HEK293 (cell line): Measurements from ENCODE around the gene SNRPF.

ENCODE experiments used
- CTCF ChIA-PET: fragments of 350-600 bp; formaldehyde crosslinking; extraction: SDS; loops from one replicate; lab custom pipeline; 2021; ENCODE audit warnings: antibody characterized with exemption; lab: Yijun Ruan, JAX
- POLR2A ChIA-PET: fragments of 300-600 bp; formaldehyde crosslinking; extraction: SDS; loops from one replicate; lab custom pipeline; 2020; ENCODE audit warnings: antibody characterized with exemption, inconsistent platforms; lab: Yijun Ruan, JAX
- H3K27ac ChIP-seq: fragments of 200-500 bp; sonication (Bioruptor generic); 2 replicates; pipeline ENCODE4 v1.5.1; 2014; ENCODE audit warnings: low read depth, low read length, control low read depth, inconsistent platforms; ENCODE audit errors: extremely low read depth
- H3K36me3 ChIP-seq, 2 experiments: fragments of 200-500 bp in 1 of 2; sonication (Bioruptor generic) in 1 of 2; 1 replicate in 1 of 2; 2 replicates in 1 of 2; pipeline ENCODE4 v1.5.1; 2014 to 2017; ENCODE audit warnings: inconsistent platforms in 2 of 2, low read length in 2 of 2; ENCODE audit not compliant: control insufficient read depth in 2 of 2, insufficient read depth in 1 of 2
- H3K4me1 ChIP-seq: fragments of 200-500 bp; sonication (Bioruptor generic); 2 replicates; pipeline ENCODE4 v1.5.1; 2014; ENCODE audit warnings: mild to moderate bottlenecking, low read length, inconsistent platforms; ENCODE audit not compliant: control insufficient read depth, insufficient read depth
- H3K4me3 ChIP-seq: 2 replicates; pipeline ENCODE4 v1.5.1; 2011; ENCODE audit warnings: low read depth, mild to moderate bottlenecking, control low read depth, low read length, moderate library complexity
- H3K9me3 ChIP-seq: fragments of 200-500 bp; sonication (Bioruptor generic); 2 replicates; pipeline ENCODE4 v1.5.1; 2014; ENCODE audit warnings: low read depth, low read length, inconsistent platforms; ENCODE audit not compliant: control insufficient read depth, insufficient read depth
- ATF2 ChIP-seq: fragments of 450-650 bp; formaldehyde crosslinking; IDR thresholded peaks from 2 replicates; pipeline ENCODE4 v1.5.1; 2016; ENCODE audit warnings: missing biosample characterization, missing genetic modification characterization, low read depth
- KLF17 ChIP-seq: fragments of 450-650 bp; formaldehyde crosslinking; IDR thresholded peaks from 2 replicates; pipeline ENCODE4 v1.5.1; 2016; ENCODE audit warnings: missing biosample characterization, missing genetic modification characterization
- PATZ1 ChIP-seq: fragments of 450-650 bp; formaldehyde crosslinking; IDR thresholded peaks from 2 replicates; pipeline ENCODE4 v1.5.1; 2016; ENCODE audit warnings: missing biosample characterization, missing genetic modification characterization
- REPIN1 ChIP-seq: fragments of 450-650 bp; formaldehyde crosslinking; IDR thresholded peaks from 2 replicates; pipeline ENCODE4 v1.5.1; 2017; ENCODE audit warnings: missing biosample characterization, missing genetic modification characterization, low read depth
- ZBTB21 ChIP-seq: fragments of 450-650 bp; formaldehyde crosslinking; IDR thresholded peaks from 2 replicates; pipeline ENCODE4 v1.5.1; 2017; ENCODE audit warnings: missing biosample characterization, missing genetic modification characterization
- ZBTB48 ChIP-seq: fragments of 450-650 bp; formaldehyde crosslinking; IDR thresholded peaks from 2 replicates; pipeline ENCODE4 v1.5.1; 2016; ENCODE audit warnings: missing biosample characterization, missing genetic modification characterization
- ZFP37 ChIP-seq: fragments of 450-650 bp; formaldehyde crosslinking; IDR thresholded peaks from 2 replicates; pipeline ENCODE4 v1.5.1; 2016; ENCODE audit warnings: missing biosample characterization, missing genetic modification characterization
- ZFP41 ChIP-seq: fragments of 450-650 bp; formaldehyde crosslinking; IDR thresholded peaks from 2 replicates; pipeline ENCODE4 v1.5.1; 2016; ENCODE audit warnings: missing biosample characterization, missing genetic modification characterization, borderline replicate concordance
- ZNF311 ChIP-seq: fragments of 450-650 bp; formaldehyde crosslinking; IDR thresholded peaks from 2 replicates; pipeline ENCODE4 v1.5.1; 2017; ENCODE audit warnings: missing biosample characterization, missing genetic modification characterization, borderline replicate concordance
- ZNF366 ChIP-seq: fragments of 450-650 bp; formaldehyde crosslinking; conservative IDR thresholded peaks from 2 replicates; pipeline ENCODE4 v1.5.1; 2016; ENCODE audit warnings: missing biosample characterization, missing genetic modification characterization
- ZNF398 ChIP-seq: fragments of 450-650 bp; formaldehyde crosslinking; IDR thresholded peaks from 2 replicates; pipeline ENCODE4 v1.5.1; 2017; ENCODE audit warnings: missing biosample characterization, missing genetic modification characterization
- ZNF514 ChIP-seq: fragments of 450-650 bp; formaldehyde crosslinking; IDR thresholded peaks from 2 replicates; pipeline ENCODE4 v1.5.1; 2016; ENCODE audit warnings: missing biosample characterization, missing genetic modification characterization
- ZNF843 ChIP-seq: fragments of 450-650 bp; formaldehyde crosslinking; IDR thresholded peaks from 2 replicates; pipeline ENCODE4 v1.5.1; 2016; ENCODE audit warnings: missing biosample characterization, missing genetic modification characterization
- ZSCAN4 ChIP-seq: fragments of 450-650 bp; formaldehyde crosslinking; IDR thresholded peaks from 2 replicates; pipeline ENCODE4 v1.5.1; 2017; ENCODE audit warnings: missing biosample characterization, missing genetic modification characterization
- TF ChIP-seq, protein P1 (sequence below): fragments of 450-650 bp; formaldehyde crosslinking; conservative IDR thresholded peaks from 2 replicates; pipeline ENCODE4 v1.5.1; 2016; ENCODE audit warnings: low read depth, missing biosample characterization, missing genetic modification characterization
- TF ChIP-seq, protein P2 (sequence below): fragments of 450-650 bp; formaldehyde crosslinking; IDR thresholded peaks from 2 replicates; pipeline ENCODE4 v1.5.1; 2017; ENCODE audit warnings: missing biosample characterization, missing genetic modification characterization
- TF ChIP-seq, protein P3 (sequence below): fragments of 450-650 bp; formaldehyde crosslinking; conservative IDR thresholded peaks from 2 replicates; pipeline ENCODE4 v1.5.1; 2016; ENCODE audit warnings: low read depth, missing biosample characterization, missing genetic modification characterization

SNRPF gene

DNA sequence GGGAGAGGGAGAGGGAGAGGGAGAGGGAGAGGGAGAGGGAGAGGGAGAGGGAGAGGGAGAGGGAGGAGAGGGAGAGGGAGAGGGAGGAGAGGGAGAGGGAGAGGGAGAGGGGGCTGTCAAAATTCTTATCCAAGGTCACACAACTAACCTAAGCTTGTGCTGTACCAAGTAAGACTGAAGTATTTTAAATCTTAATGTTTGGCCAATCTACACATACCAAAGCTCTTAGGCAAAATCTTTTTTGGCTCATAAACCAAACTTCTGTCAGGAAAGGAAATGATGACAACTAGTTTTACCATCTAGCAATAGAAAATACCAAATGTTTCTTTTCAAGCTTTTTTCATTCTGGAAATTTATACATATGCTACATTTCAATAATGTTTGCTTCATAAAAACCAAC lies 49.8 kb downstream of the SNRPF start (continued):
- TF ChIP-seq, protein P1, sequence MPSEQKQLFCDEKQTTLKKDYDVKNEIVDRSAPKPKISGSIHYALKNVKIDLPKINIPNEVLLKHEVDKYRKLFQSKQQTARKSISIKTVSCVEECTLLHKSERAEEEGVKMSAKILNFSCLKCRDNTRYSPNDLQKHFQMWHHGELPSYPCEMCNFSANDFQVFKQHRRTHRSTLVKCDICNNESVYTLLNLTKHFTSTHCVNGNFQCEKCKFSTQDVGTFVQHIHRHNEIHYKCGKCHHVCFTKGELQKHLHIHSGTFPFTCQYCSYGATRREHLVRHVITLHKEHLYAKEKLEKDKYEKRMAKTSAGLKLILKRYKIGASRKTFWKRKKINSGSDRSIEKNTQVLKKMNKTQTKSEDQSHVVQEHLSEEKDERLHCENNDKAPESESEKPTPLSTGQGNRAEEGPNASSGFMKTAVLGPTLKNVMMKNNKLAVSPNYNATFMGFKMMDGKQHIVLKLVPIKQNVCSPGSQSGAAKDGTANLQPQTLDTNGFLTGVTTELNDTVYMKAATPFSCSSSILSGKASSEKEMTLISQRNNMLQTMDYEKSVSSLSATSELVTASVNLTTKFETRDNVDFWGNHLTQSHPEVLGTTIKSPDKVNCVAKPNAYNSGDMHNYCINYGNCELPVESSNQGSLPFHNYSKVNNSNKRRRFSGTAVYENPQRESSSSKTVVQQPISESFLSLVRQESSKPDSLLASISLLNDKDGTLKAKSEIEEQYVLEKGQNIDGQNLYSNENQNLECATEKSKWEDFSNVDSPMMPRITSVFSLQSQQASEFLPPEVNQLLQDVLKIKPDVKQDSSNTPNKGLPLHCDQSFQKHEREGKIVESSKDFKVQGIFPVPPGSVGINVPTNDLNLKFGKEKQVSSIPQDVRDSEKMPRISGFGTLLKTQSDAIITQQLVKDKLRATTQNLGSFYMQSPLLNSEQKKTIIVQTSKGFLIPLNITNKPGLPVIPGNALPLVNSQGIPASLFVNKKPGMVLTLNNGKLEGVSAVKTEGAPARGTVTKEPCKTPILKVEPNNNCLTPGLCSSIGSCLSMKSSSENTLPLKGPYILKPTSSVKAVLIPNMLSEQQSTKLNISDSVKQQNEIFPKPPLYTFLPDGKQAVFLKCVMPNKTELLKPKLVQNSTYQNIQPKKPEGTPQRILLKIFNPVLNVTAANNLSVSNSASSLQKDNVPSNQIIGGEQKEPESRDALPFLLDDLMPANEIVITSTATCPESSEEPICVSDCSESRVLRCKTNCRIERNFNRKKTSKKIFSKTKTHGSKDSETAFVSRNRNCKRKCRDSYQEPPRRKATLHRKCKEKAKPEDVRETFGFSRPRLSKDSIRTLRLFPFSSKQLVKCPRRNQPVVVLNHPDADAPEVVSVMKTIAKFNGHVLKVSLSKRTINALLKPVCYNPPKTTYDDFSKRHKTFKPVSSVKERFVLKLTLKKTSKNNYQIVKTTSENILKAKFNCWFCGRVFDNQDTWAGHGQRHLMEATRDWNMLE (tag by site-specific recombination) = no peak
- TF ChIP-seq, protein P2, sequence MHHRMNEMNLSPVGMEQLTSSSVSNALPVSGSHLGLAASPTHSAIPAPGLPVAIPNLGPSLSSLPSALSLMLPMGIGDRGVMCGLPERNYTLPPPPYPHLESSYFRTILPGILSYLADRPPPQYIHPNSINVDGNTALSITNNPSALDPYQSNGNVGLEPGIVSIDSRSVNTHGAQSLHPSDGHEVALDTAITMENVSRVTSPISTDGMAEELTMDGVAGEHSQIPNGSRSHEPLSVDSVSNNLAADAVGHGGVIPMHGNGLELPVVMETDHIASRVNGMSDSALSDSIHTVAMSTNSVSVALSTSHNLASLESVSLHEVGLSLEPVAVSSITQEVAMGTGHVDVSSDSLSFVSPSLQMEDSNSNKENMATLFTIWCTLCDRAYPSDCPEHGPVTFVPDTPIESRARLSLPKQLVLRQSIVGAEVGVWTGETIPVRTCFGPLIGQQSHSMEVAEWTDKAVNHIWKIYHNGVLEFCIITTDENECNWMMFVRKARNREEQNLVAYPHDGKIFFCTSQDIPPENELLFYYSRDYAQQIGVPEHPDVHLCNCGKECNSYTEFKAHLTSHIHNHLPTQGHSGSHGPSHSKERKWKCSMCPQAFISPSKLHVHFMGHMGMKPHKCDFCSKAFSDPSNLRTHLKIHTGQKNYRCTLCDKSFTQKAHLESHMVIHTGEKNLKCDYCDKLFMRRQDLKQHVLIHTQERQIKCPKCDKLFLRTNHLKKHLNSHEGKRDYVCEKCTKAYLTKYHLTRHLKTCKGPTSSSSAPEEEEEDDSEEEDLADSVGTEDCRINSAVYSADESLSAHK (tag by site-specific recombination) = no peak
- TF ChIP-seq ZNF843 (tag by site-specific recombination) (no peak), ZFP37 (tag by site-specific recombination) (no peak), PATZ1 (tag by site-specific recombination) (no peak), ZNF514 (tag by site-specific recombination) (no peak), ZBTB48 (tag by site-specific recombination) (no peak), ZBTB21 (no peak), REPIN1 (tag by site-specific recombination) (no peak)

GRCh38 chr12:95909871-95910270 lies 51.1 kb downstream of the SNRPF start:
- no peaks in the 10 kb centered on the region for H3K36me3 ChIP-seq
- H3K4me3 ChIP-seq = no peak overlapping the region
- H3K4me1 ChIP-seq = no peaks in the 10 kb centered on the region
- H3K27ac ChIP-seq = no peak overlapping the region
- H3K9me3 ChIP-seq = no peaks in the 10 kb centered on the region
- ChIA-PET POLR2A (no interaction called here), CTCF (interaction anchor here (1.1 kb wide), 1 partner anchor 9 kb away, joined by 7 read pairs; no protein-coding TSS in a partner anchor)
- TF ChIP-seq, protein P3, sequence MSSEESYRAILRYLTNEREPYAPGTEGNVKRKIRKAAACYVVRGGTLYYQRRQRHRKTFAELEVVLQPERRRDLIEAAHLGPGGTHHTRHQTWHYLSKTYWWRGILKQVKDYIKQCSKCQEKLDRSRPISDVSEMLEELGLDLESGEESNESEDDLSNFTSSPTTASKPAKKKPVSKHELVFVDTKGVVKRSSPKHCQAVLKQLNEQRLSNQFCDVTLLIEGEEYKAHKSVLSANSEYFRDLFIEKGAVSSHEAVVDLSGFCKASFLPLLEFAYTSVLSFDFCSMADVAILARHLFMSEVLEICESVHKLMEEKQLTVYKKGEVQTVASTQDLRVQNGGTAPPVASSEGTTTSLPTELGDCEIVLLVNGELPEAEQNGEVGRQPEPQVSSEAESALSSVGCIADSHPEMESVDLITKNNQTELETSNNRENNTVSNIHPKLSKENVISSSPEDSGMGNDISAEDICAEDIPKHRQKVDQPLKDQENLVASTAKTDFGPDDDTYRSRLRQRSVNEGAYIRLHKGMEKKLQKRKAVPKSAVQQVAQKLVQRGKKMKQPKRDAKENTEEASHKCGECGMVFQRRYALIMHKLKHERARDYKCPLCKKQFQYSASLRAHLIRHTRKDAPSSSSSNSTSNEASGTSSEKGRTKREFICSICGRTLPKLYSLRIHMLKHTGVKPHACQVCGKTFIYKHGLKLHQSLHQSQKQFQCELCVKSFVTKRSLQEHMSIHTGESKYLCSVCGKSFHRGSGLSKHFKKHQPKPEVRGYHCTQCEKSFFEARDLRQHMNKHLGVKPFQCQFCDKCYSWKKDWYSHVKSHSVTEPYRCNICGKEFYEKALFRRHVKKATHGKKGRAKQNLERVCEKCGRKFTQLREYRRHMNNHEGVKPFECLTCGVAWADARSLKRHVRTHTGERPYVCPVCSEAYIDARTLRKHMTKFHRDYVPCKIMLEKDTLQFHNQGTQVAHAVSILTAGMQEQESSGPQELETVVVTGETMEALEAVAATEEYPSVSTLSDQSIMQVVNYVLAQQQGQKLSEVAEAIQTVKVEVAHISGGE (tag by site-specific recombination) = no peak
- TF ChIP-seq ZNF366 (tag by site-specific recombination) = no peak
- TF ChIP-seq ZNF311 (tag by site-specific recombination) = no peak
- TF ChIP-seq ZFP41 (tag by site-specific recombination) = no peak
- no peak for TF ChIP-seq KLF17 (tag by site-specific recombination)
- no peak for TF ChIP-seq ZSCAN4 (tag by site-specific recombination)
- no peak for TF ChIP-seq ATF2 (tag by site-specific recombination)
- TF ChIP-seq ZNF398 (tag by site-specific recombination) = no peak
